Mucosa of rectum (tissue), 2 donors: ENCODE measurements around the gene GRPEL1.

Experiments used
- H3K27ac ChIP-seq, 2 donors: one replicate each; pipeline ENCODE4 v1.7.0; 2013; ENCODE audit warnings: inconsistent platforms in 2 of 2, low read depth in 2 of 2, low read length in 2 of 2
- H3K27me3 ChIP-seq, 2 donors: one replicate each; pipeline ENCODE4 v1.7.0; 2013; ENCODE audit warnings: low read length in 2 of 2; ENCODE audit not compliant: control insufficient read depth in 2 of 2, insufficient read depth in 2 of 2
- H3K36me3 ChIP-seq, 2 donors: one replicate each; pipeline ENCODE4 v1.7.0; 2013; ENCODE audit warnings: low read length in 2 of 2; ENCODE audit not compliant: control insufficient read depth in 2 of 2, insufficient read depth in 2 of 2
- H3K4me1 ChIP-seq, 2 donors: one replicate each; pipeline ENCODE4 v1.7.0; 2013; ENCODE audit warnings: low read length in 2 of 2, mild to moderate bottlenecking in 1 of 2; ENCODE audit not compliant: control insufficient read depth in 2 of 2, insufficient read depth in 2 of 2
- H3K4me3 ChIP-seq, 2 donors: one replicate each; pipeline ENCODE4 v1.7.0; 2013; ENCODE audit warnings: low read length in 2 of 2
- H3K9ac ChIP-seq, 2 donors: one replicate each; pipeline ENCODE4 v1.7.0; 2013; ENCODE audit warnings: low read length in 2 of 2, low read depth in 1 of 2, mild to moderate bottlenecking in 1 of 2
- H3K9me3 ChIP-seq, 2 donors: one replicate each; pipeline ENCODE4 v1.7.0; 2013; ENCODE audit warnings: low read length in 2 of 2; ENCODE audit not compliant: control insufficient read depth in 2 of 2
- donor health status: healthy.
- donor health status: Normal muscosa, but diverticular disease.

Gene GRPEL1

DNA sequence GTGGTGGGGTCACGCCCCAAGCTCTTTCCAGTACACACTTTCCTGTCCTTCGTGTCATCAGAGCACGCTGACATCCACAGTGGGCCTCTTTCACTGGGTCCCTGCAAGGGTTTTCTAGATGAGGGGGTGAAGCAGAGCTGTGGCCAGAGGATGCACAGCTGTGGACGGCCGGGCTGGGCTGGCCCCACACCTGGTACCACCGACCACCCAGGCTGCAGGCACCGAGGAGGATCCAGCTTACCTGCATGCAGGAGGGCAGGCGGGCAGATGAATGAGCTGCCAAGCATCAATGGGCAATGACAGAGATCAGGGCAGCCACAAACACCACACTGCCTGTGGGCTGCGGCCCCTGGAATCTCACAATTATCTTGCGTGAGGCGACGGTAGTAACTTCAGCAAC lies 9.5 kb upstream of the GRPEL1 start:
- H3K4me3 ChIP-seq: no peak overlapping the region
- no peaks in the 10 kb centered on the region for H3K9me3 ChIP-seq
- H3K27me3 ChIP-seq: no peaks in the 10 kb centered on the region
- no peaks in the 10 kb centered on the region for H3K36me3 ChIP-seq
- H3K4me1 ChIP-seq: no peaks in the 10 kb centered on the region
- no peak overlapping the region for H3K9ac ChIP-seq
- H3K27ac ChIP-seq: no peak overlapping the region

- no peaks in the 10 kb centered on the region for H3K9me3 ChIP-seq
Measured at GRCh38 chr4:7076696-7077082, 8.8 kb upstream of the GRPEL1 start.

DNA sequence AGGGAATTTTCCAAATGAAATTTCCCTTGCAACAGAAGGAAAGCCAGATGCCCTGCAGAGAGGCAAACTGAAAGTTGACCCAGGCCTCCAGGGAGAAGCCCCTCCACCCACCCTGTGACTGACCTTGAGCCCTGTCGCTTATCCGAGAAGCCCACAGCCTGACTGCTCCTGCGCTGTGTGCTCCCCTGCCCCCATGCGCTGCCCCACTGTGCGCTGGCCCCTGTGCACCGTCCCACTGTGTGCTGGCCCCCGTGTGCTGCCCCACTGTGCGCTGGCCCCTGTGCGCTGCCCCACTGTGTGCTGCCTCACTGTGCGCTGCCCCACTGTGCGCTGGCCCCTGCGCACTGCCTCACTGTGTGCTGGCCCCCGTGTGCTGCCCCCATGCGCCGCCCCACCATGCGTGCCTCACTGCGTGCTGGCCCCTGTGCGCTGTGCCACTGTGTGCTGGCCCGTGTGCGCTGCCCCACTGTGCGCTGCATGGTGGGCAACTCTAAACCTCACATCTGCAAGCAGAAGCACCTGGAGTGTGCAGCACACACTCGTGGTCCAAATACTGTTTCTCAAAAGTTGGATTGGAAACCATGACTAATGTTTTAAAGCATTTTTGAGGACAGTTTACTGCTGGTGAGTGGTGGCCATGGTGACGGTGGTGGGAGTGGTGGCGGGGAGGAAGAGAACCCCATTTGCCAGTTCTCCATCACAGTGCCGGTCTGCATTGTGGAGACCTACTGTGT lies 8.3 kb upstream of the GRPEL1 start:
- H3K4me3 ChIP-seq: no peak overlapping the region

More at GRCh38 chr4:7076696-7077082, 8.8 kb upstream of the GRPEL1 start:
- no peak overlapping the region for H3K27ac ChIP-seq
- no peaks in the 10 kb centered on the region for H3K4me1 ChIP-seq
- H3K4me3 ChIP-seq: no peak overlapping the region
- no peaks in the 10 kb centered on the region for H3K36me3 ChIP-seq
- H3K9ac ChIP-seq: no peak overlapping the region
- H3K27me3 ChIP-seq: no peaks in the 10 kb centered on the region

DNA sequence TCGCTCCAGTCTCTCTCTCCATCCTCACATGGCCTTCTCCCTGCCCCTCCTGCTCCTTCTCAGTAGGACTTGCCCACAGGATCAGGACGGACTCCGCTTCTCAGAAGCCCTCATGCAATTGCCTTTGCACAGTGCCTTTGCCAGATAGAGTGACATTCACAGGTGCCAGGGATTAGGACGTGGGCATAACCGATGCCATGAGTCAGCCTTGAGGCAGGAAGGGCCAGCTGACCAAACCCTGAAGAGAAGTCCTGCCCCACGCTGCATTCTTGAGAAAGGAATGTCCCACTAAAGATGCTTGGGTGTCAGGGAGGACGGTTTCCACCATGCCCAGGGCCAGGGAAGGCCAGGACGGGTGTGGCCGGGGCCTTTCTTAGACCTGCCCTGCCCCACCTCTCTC lies 6.6 kb upstream of the GRPEL1 start:
- no peak overlapping the region for H3K27ac ChIP-seq

More for the DNA sequence above, 8.3 kb upstream of the GRPEL1 start:
- Histone ChIP-seq H3K27me3 (no peaks in the 10 kb centered on the region), H3K4me1 (no peaks in the 10 kb centered on the region), H3K27ac (no peak overlapping the region), H3K9me3 (no peaks in the 10 kb centered on the region), H3K36me3 (no peaks in the 10 kb centered on the region), H3K9ac (no peak overlapping the region)

DNA sequence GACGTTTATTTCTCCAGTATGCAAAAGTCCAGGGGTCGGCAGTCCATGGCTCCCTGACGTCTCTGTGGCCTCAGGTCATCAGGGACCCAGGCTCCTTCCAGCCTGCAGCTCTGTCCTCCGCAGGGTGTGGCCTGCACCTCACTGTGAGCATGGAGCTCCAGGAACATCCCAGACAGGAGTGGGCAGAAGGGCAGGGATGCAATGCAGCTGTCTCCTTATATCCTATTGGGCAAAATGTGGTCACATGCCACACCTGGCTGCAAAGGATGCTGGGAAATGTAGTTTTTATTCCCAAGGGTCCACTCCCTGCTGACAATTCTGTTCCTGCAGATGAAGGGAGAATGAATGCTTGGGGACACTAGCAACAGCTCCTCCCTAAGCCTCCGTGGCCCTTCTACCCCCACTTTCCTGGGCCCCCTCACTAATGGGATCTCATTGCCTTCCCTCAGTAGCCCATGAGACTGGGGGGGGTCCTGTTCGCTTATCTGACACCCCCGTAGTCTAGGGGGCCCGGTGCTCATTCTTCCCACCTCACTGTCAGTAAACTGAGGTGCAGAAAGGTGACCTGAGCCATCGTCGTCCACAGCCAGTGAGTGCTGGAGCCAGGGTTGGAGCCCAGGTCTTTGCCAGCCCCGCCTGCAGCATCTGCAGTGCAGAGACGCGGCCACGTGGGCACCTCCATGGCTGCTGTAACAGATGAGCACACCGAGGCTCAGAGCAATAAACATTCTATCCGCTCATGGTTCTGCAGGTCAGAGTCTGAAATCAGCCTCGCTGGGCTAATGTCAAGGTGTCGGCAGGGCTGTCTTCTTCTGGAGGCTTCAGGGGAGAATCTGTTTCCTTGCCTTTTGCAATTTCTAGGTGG lies 5.9 kb upstream of the GRPEL1 start:
- H3K27ac ChIP-seq: no peak overlapping the region
- H3K9ac ChIP-seq: no peak overlapping the region
- no peak overlapping the region for H3K4me3 ChIP-seq
- no peaks in the 10 kb centered on the region for H3K27me3 ChIP-seq
- peaks cover 0 to 4% of the 10 kb centered on the region in 2 donors for H3K4me1 ChIP-seq
- H3K9me3 ChIP-seq: no peaks in the 10 kb centered on the region
- no peaks in the 10 kb centered on the region for H3K36me3 ChIP-seq

More for the DNA sequence above, 6.6 kb upstream of the GRPEL1 start:
- Histone ChIP-seq H3K4me3 (no peak overlapping the region), H3K4me1 (no peaks in the 10 kb centered on the region), H3K36me3 (no peaks in the 10 kb centered on the region), H3K27me3 (no peaks in the 10 kb centered on the region), H3K9me3 (no peaks in the 10 kb centered on the region), H3K9ac (no peak overlapping the region)

- Histone ChIP-seq H3K4me3 (no peak overlapping the region), H3K9me3 (no peaks in the 10 kb centered on the region), H3K4me1 (peaks cover 0 to 7% of the 10 kb centered on the region in 2 donors), H3K36me3 (no peaks in the 10 kb centered on the region), H3K27ac (no peak overlapping the region), H3K27me3 (no peaks in the 10 kb centered on the region), H3K9ac (no peak overlapping the region)
Measured at GRCh38 chr4:7073059-7073458, 5.2 kb upstream of the GRPEL1 start.

DNA sequence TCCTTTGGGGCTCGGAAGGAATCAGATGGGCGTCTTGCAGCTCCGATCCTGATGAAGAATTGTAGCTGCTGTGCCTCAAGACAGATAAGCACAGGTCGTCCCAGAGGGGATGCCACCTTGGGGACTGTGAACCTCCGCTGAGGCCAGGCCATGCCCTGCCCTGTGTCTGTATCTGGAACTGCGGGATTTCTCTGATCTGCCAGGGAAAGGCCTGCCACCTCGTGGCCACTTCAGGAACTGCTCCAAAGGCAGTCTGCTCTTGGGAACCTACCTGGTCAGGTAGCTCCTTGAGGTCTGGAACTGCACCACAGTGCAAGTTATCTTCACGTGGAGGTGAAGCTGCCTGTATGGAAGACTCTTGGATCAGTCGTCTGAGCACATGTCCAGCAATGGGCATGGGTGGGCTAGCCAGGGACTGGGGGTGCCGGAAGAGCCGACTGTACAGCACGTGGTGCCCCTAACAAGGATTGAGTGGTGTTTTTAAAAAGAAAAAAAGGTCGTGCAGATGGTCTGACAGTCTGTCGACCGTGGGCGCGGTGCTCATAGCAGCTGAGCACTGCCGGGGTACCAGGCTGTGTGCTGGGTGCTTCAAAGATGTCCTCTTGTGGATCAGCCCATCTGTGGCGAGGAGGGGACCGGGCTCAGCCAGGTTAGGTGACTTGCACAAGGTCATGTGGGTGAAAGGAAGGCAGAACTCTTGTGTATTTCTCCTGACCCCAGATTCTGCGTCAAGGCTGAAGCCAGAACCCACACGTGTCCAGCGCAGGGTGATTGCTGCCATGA lies 3.1 kb upstream of the GRPEL1 start:
- Histone ChIP-seq H3K9me3 (no peaks in the 10 kb centered on the region), H3K27ac (no peak overlapping the region), H3K27me3 (no peaks in the 10 kb centered on the region), H3K4me3 (no peak overlapping the region), H3K4me1 (peaks cover 11 to 17% of the 10 kb centered on the region in 2 donors), H3K36me3 (no peaks in the 10 kb centered on the region), H3K9ac (no peak overlapping the region)

- no peaks in the 10 kb centered on the region for H3K9me3 ChIP-seq
- H3K27ac ChIP-seq: peak overlapping the region in 1 of 2 donors; percentile 94
- H3K4me3 ChIP-seq: peak overlapping the region; percentile 64 to 81
- no peaks in the 10 kb centered on the region for H3K27me3 ChIP-seq
- H3K9ac ChIP-seq: peak overlapping the region; percentile 72 to 82
- peaks cover 2 to 8% of the 10 kb centered on the region in 2 donors for H3K36me3 ChIP-seq
- peaks cover 11 to 17% of the 10 kb centered on the region in 2 donors for H3K4me1 ChIP-seq
Measured at GRCh38 chr4:7068883-7069282, 1.0 kb upstream of the GRPEL1 start.

GRCh38 chr4:7068279-7068842 lies 497 bp upstream of the GRPEL1 start:
- Histone ChIP-seq H3K27ac (peak overlapping the region; percentile 84 to 94), H3K9ac (peak overlapping the region; percentile 72 to 82), H3K27me3 (no peaks in the 10 kb centered on the region), H3K4me3 (peak overlapping the region; percentile 64 to 89), H3K9me3 (no peaks in the 10 kb centered on the region), H3K4me1 (peaks cover 11 to 17% of the 10 kb centered on the region in 2 donors), H3K36me3 (peaks cover 7 to 13% of the 10 kb centered on the region in 2 donors)
